PC-9 (cell line): ENCODE measurements around the gene SDK1.

ENCODE experiments used
- CTCF ChIP-seq: fragments of 200-600 bp; sonication (generic); conservative IDR thresholded peaks from 2 replicates; pipeline ENCODE4 v1.6.1; 2017; ENCODE audit warnings: mixed run types, antibody characterized with exemption, mild to moderate bottlenecking, moderate library complexity
- EZH2 ChIP-seq: fragments of 200-600 bp; sonication (generic); IDR thresholded peaks from 2 replicates; pipeline ENCODE4 v1.8.0; 2017; ENCODE audit warnings: antibody characterized with exemption, low read depth

GRCh38 chr7:3504384-3504783, 203.3 kb downstream of the SDK1 start:
- TF ChIP-seq CTCF (no peak), EZH2 (no peak)
